Erythroblast (primary cell): ENCODE data around the gene TNFRSF9.

Experiments
- GATA1 ChIP-seq: IDR thresholded peaks from 2 replicates; pipeline ENCODE4 v1.6.1; 2011; ENCODE audit warnings: low read depth, mild to moderate bottlenecking, control low read depth, low read length, moderate library complexity
- POLR2A ChIP-seq: IDR thresholded peaks from 2 replicates; pipeline ENCODE4 v1.6.1; 2011; ENCODE audit warnings: mild to moderate bottlenecking, low read length

DNA sequence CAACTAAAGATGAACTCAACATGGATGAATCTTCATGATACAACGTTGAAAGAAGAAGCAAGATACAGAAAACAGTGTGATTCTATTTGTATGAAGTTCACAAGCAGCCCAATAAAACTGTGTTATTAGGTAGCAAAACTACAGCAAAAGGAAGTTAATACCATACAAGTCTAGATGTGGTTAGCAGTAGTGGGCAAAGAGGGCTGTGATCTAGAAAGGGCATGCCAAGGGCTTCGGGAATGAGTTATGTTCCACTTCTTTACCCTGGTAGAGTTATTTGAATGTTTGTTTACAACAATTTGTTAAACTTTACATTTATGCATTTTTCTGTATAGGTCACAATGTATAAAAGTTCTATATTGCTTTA lies 9.2 kb downstream of the TNFRSF9 start:
- TF ChIP-seq POLR2A, result no peak
- no peak for TF ChIP-seq GATA1
